HG03469 (cell line): ENCODE measurements around the gene KRTAP4-16.
"Not testable (repeated sequence)": the region's sequence is repeated elsewhere in the genome, so short reads cannot be mapped to it uniquely, and the experiment has no call there.

Source experiments
- ATAC-seq: cut with Tn5 transposase; IDR thresholded peaks from one replicate; pipeline ENCODE4 v1.9.1; 2021; ENCODE audit warnings: mild to moderate bottlenecking, moderate library complexity, moderate number of reproducible peaks; ENCODE audit not compliant: unreplicated experiment

Gene KRTAP4-16

GRCh38 chr17:41082626-41083025, 19.4 kb downstream of the KRTAP4-16 start:
- ATAC-seq, result no peak

- no peak for ATAC-seq
Observed at GRCh38 chr17:41076788-41077187, 25.2 kb downstream of the KRTAP4-16 start.

- ATAC-seq, result no peak
Observed at GRCh38 chr17:41073676-41074075, 28.3 kb downstream of the KRTAP4-16 start.

GRCh38 chr17:41071606-41072360, 30.2 kb downstream of the KRTAP4-16 start:
- no peak for ATAC-seq

- no peak for ATAC-seq
Observed at GRCh38 chr17:41069031-41069430, 33.0 kb downstream of the KRTAP4-16 start.

GRCh38 chr17:41067281-41067680, 34.7 kb downstream of the KRTAP4-16 start:
- no peak for ATAC-seq

- ATAC-seq, result no peak
Observed at GRCh38 chr17:41065829-41066624, 36.0 kb downstream of the KRTAP4-16 start, which contains the start of gene KRTAP2-4. Gene KRTAP2-4 (minus strand): TSS chr17:41065879. CDS start chr17:41065845, 34 bp downstream.

- not testable (repeated sequence) for ATAC-seq
Observed at GRCh38 chr17:41065016-41065689, 36.9 kb downstream of the KRTAP4-16 start.

- no peak for ATAC-seq
Observed at GRCh38 chr17:41064301-41064700, 37.7 kb downstream of the KRTAP4-16 start.

GRCh38 chr17:41063449-41063848, 38.6 kb downstream of the KRTAP4-16 start:
- no peak for ATAC-seq

- ATAC-seq, result no peak
Observed at GRCh38 chr17:41061964-41062363, 40.0 kb downstream of the KRTAP4-16 start.

GRCh38 chr17:41060052-41060604, 41.9 kb downstream of the KRTAP4-16 start, which contains the start of gene KRTAP2-3:
Gene KRTAP2-3 (minus strand): TSS chr17:41060114. CDS start chr17:41060050, 64 bp downstream.
- no peak for ATAC-seq

- not testable (repeated sequence) for ATAC-seq
Observed at GRCh38 chr17:41059276-41060051, 42.5 kb downstream of the KRTAP4-16 start.

GRCh38 chr17:41058741-41059140, 43.3 kb downstream of the KRTAP4-16 start:
- no peak for ATAC-seq

GRCh38 chr17:41057547-41057946, 44.5 kb downstream of the KRTAP4-16 start:
- ATAC-seq, result no peak

- not testable (repeated sequence) for ATAC-seq
Observed at GRCh38 chr17:41055130-41055529, 46.9 kb downstream of the KRTAP4-16 start, which contains the start of gene KRTAP2-2. Gene KRTAP2-2 (minus strand): TSS chr17:41055230. CDS start chr17:41055211, 19 bp downstream.

GRCh38 chr17:41054556-41054955, 47.5 kb downstream of the KRTAP4-16 start:
- not testable (repeated sequence) for ATAC-seq

GRCh38 chr17:41054025-41054424, 48.0 kb downstream of the KRTAP4-16 start:
- ATAC-seq, result no peak

- no peak for ATAC-seq
Observed at GRCh38 chr17:41052566-41052965, 49.4 kb downstream of the KRTAP4-16 start.
